OCI-LY7 (cell line): ENCODE results near the gene POLQ.

Experiments used
- EZH2phosphoT487 ChIP-seq: fragments of 200-600 bp; sonication (generic); IDR thresholded peaks from 2 replicates; pipeline ENCODE4 v1.6.1; 2018; ENCODE audit warnings: low read depth, borderline replicate concordance, mild to moderate bottlenecking, mixed run types, antibody characterized with exemption, low read length, moderate library complexity, mixed read lengths
- TF ChIP-seq, protein P1 (sequence below): fragments of 200-600 bp; sonication (generic); conservative IDR thresholded peaks from 2 replicates; pipeline ENCODE4 v1.5.1; 2014; ENCODE audit warnings: mild to moderate bottlenecking, antibody characterized with exemption, low read length, moderate library complexity, mixed read lengths

DNA sequence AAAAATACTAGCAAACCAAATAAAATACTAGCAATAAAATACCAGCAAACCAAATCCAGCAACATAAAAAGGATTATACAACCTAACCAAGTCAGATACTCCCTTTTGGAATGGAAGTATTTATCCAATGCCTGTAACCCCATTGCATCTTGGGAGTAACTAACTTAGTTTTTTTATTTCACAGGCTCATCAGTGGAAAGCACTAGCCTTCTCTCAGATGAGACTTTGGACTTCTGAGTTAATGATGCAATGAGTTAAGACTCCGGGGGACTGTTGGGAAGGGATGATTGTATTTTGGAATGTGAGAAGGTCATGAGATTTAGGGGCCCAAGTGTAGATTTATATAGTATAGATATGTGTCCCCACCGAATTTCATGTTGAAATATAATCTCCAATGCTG, 41.2 kb downstream of the POLQ start:
- TF ChIP-seq, protein P1, sequence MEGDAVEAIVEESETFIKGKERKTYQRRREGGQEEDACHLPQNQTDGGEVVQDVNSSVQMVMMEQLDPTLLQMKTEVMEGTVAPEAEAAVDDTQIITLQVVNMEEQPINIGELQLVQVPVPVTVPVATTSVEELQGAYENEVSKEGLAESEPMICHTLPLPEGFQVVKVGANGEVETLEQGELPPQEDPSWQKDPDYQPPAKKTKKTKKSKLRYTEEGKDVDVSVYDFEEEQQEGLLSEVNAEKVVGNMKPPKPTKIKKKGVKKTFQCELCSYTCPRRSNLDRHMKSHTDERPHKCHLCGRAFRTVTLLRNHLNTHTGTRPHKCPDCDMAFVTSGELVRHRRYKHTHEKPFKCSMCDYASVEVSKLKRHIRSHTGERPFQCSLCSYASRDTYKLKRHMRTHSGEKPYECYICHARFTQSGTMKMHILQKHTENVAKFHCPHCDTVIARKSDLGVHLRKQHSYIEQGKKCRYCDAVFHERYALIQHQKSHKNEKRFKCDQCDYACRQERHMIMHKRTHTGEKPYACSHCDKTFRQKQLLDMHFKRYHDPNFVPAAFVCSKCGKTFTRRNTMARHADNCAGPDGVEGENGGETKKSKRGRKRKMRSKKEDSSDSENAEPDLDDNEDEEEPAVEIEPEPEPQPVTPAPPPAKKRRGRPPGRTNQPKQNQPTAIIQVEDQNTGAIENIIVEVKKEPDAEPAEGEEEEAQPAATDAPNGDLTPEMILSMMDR = no peak
- TF ChIP-seq EZH2phosphoT487 = no peak
